ENCODE measurements around the gene LITAF.
A peak's percentile ranks its signal among the peaks of the same experiment; 100 is the strongest.
"Not testable (repeated sequence)": the region's sequence is repeated elsewhere in the genome, so short reads cannot be mapped to it uniquely, and the experiment has no call there.

The LITAF gene

DNA sequence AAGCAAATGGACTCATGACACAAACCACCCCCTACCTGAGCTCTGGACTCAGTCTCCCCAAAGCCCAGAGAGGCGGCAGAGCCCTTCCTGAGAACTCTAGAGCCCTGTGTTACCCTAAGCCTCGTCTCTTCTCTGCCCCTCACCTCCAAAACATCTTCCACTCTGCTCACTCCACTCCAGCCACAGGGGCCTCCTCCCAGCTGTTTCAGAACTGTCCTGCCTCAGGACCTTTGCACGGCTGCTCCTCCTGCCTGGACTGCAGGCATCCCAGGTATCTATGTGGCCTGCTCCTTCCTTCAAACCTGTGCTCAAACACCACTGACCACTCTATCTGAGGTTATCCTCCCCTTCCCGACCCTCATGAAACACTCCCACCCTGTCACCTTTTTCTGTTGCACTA lies 12.9 kb upstream of the LITAF start:
- no peak for DNase-seq (ENCODE audit: low spot score)

DNA sequence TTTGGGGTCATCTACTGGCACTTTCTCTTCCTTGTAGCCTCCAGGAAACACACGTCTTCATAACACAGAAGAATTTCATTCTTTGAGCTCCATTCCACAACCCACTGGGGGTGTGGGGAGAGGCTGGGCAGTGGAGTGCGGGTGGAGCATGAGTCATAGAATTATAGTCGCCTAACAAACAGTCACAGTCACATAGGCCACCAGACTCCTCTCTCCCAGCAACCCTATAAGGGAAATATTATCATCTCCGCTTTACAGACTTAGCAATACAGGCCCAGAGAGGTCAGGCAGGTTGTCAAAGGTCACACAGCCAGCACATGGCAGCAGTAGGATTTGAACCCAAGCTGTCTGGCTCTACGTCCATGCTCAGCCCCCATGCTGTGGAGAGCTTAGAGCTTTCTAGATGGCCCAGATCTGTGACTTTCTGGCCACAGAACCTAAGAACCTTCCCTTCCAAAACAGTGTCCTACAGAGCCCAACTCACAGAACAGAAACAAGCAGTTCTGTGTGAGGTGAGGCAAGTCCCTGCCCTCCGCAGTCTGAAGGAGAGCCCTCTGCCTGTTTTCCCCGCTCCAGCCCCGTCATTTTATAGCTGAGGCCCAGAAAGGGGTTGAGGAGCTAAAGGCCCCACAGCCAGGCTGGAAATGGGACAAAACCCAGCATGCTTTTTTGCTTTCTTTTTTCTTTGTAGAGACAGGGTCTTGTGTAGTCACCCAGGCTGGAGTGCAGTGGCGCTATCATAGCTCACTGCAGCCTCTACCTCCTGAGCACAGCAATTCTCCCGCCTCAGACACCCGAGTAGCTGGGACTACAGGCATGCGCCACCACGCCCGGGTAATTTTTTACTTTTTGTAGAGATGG lies 10.7 kb upstream of the LITAF start:
- no peak for DNase-seq (ENCODE audit: low spot score)

DNA sequence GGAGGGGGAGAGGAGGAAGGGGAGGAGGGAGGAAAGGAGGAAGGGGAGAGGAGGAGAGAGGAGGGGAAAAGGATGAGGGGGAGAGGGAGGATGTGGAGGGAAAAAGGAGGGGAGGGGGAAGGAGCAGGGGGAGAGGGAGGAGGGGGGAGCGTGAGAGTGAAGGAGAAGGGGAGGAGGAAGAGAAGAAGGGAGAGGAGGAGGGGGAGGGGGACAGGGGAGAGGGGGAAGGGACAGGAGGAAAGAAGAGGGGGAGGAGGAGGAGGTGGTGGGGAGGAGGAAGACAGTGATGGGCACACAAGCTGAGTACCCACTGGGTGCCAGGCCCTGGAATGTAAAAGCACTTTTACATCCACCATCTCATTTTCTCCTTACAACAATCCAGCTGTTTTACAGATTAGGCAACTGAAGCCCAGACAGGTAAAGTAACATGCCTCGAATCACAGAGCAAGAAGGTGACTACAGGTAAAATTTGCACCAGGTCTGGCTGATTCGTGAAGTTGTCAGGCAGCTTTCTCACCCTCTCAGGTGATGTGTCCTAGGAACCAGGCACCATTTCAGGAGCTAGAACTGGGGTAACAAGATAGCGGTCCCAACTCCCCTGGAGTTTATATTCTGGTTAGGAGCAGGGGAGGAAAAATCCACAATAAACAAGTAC lies 10.0 kb upstream of the LITAF start:
- DNase-seq (ENCODE audit: low spot score): no peak

DNA sequence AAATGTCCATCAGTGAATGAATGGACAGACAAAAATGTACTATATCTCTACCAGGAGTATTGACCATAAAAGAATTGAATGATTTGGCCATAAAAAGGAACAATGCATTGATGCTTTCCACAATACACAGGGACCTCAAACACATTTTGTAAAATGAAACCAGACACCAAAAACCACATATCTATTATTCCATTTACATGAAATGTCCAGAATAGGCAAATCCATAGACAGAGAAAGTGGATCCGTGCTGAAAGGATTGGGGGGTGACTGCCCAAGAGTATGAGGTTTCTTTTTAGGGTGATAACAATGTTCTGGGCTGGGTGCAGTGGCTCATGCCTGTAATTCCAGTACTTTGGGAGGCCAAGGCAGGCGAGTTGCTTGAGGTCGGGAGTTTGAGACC lies 6.9 kb upstream of the LITAF start:
- no peak for DNase-seq (ENCODE audit: low spot score)

DNA sequence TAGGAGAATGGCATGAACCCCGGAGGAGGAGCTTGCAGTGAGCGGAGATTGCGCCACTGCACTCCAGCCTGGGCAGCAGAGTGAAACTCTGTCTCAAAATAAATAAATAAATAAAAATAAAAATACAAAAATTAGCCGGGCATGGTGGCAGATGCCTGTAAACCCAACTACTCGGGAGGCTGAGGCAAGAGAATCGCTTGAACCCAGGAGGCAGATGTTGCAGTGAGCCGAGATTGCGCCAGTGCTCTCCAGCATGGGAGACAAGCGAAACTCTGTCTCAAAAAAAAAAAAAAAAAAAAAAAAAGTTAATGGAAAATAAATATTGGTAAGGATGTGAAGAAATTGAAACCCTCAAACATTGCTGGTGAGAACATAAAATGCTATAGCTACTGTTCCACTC lies 6.4 kb upstream of the LITAF start:
- not testable (repeated sequence) for DNase-seq (ENCODE audit: low spot score)

DNA sequence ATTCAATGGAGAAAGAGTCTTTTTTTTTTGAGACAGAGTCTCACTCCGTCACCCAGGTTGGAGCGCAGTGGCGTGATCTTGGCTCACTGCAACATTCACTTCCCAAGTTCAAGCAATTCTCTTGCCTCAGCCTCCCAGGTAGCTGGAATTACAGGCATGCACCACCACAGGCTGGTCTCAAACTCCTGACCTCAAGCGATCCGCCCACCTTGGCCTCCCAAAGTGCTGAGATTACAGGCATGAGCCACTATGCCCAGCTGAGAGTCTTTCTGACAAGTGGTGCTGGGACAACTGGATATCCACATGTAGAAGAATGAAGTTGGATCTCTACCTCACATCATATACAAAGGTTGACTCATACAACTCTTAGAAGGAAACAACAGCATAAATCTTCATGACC lies 4.9 kb upstream of the LITAF start:
- not testable (repeated sequence) for DNase-seq (ENCODE audit: low spot score)

DNA sequence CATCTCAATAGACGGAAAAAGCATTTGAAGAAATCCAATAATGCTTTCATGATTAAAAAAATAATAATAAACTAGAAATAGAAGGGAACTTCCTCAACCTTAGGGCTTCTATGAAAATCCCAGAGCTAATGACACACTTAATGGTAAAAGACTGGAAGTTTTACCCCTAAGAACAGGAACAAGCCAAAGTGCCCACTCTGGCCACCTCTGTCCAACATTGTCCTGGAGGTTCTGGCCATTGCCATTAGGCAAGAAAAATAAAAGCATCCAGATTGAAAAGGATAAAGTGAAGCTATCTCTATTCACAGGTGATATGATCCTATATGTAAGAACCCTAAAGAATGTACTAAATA lies 2.5 kb upstream of the LITAF start:
- no peak for DNase-seq (ENCODE audit: low spot score)

DNA sequence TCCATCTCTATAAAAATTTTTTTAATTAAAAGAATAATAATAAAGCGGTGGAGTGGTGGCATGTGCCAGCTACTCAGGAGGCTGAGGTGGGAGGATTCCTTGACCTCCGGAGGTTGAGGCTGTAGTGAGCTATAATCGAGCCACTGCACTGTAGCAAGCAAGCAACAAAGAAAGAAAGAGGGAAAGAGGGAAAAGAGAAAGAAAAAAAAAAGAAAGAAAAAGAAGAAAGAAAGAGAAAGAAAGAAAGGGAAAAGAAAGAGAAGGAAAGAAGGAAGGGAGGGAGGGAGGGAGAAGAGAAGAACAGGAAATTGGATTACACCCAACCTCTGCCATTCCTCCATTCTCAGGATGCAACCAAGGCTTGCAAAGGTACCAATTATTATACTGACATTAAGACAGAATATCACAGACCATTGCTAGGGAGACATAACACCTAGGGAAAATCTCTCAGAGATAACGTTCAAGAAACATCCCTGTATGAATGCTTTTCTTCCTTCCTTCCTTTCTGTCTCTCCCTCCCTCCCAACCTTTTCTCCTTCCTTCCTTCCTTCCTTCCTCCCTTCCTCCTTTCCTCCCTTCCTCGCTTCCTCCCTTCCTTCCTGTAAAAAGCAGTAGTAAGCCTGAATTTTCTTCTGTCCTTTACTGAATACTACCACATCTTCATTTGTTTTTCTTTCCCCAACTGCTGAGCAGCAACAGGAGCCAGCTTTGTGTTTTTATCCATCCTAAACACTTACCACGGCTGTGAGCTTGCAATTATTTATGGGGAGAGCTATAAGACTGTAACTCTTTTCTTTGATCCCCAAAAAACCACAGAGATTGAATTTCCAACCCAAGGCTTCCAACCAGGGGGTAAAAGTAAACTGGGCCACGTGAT lies 1.8 kb upstream of the LITAF start:
- no peak for DNase-seq (ENCODE audit: low spot score)

DNA sequence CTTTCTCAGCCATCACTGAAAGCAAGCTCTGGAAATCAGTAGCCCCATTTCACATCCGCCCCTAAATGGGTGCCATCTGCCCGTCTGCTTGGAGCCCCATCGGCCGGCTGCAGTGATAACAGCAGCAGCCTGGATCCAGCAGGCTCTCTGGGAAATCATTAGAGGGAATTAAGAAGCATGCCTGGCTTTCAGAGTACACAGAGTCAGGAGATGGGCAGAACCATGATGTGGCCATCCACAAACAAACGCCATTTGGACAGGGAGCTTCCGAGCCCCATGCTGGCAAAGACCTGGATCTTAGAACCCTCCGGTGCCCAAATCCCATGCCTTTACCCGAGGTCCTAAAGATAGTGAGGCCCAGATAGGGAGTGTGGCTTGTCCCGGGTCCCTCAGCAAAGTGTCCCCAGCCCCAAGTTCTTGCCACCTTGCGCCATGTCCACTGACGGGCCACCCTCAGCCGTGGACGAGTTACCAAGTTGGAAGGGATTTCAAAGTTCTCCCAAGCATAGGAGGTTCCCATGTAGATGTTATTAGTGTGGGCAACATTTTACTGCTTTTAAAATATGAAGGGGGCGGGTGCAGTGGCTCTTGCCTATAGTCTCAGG lies 1.0 kb upstream of the LITAF start:
- DNase-seq (ENCODE audit: low spot score): no peak

DNA sequence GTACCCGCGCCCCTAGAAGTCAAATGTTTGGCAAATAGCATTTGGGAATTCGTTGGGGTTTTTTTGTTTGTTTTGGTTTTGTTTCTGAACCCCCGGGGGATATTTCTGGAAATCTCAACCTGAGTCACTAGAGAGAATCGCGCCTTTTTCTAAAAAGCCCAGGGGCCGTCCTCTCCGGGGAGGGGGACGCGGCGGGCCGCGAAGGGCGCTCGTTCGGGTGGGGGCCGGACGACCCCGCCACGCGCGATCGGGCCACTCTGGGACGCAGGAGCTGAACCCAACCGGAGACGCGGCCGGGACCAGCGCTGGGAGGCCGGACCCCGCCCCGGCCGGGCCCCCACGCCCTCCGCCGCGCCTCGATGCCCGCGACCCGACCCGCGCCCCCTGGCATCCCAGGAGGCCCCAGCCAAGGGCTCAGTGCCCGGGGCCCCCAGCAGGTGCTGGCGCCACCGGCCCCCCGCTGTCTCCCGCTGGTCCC lies 302 bp downstream of the LITAF start:
- DNase-seq (ENCODE audit: low spot score): no peak

DNA sequence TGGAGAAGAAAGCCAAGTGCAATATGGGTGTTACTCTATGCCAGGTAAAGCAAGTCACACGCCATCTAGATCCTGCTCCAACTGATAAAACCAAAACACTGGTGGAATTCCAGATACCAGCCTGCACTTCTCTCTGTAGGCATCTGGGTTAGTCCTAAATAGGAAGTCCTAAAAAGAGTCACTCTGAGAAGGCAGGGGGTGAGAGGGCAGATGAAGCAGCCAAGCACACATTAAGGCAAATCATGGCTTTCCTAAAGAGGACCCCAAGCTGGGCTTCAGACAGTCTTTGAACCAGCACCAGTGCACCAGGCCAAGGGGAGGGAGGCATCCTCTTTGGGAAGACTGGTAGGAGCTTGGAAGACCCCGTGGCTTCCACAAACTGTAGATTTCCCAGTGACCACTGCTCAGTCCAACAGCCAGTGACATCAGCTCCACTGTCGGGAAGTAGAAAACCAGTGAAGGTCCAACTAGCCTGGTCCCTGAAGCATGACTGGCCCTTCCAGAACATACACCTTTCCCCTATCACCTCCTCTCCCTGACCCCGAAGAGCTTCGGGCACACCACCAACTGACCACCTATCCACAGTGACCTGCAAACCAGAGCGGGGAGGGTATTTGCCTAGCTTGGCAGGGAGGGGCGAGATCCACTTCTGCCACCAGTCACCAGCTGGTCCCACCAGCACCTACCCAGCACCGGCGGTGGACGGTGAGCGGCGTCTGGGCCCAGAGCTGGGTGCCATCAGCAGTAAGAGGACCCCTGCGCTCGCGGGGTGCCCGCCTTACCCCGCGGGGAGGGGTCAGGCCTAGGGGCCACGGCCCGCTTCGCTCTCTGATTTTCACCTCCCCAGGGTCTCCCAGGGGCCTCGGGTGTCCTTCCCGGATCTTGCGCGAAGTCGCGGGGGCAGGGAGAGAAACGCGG lies 1.0 kb downstream of the LITAF start:
- DNase-seq (ENCODE audit: low spot score): no peak

DNA sequence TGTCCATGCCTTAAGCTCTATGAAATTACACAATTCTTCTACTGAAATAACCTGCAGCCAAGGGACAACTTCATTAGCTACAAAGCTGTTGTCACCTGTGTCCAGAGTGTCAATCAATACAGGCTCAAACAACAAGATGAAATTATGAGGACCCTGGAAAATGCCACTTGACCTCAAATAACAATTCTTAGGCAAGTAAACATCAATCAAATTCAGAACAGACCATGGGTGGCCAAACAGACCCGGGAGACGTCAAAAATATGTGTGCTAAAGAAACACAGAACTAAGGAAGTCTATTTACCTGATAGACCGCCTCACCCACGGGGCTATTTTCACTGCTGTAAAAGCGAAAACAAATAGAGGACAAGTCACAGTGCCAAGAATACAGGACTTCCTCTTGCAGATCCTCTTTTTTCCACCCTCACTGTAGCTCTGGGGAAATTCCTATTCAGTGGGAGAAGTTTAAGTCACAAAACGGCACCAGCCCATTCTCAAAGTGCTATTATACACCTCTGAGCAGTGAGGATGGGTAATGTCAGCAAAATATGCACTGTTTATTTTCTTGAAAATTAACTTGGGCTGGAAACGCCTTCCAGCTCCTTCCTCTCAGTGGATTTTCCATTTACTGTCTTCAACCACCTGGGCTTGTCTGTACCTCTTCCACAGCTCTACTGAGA lies 2.7 kb downstream of the LITAF start:
- DNase-seq (ENCODE audit: low spot score): peak; percentile 63

DNA sequence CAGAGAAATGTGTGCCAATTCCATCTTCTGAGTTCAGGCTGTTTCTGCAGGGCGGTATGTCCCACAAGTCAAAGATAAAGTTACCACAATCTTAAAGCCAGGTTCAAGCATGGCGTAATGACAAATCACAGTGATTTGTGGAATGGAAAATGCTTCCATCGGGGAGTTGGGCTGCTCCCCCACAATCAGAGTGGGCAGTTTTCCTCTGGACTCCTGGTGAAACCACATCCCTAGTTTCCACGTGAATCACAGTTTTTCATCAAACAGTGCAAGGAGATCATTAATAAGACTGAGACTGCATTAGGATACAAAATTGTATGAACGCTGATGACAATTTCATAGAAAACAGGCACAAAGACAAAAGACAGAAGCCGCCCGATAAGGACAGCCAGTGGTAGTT lies 3.6 kb downstream of the LITAF start:
- DNase-seq (ENCODE audit: low spot score): no peak

DNA sequence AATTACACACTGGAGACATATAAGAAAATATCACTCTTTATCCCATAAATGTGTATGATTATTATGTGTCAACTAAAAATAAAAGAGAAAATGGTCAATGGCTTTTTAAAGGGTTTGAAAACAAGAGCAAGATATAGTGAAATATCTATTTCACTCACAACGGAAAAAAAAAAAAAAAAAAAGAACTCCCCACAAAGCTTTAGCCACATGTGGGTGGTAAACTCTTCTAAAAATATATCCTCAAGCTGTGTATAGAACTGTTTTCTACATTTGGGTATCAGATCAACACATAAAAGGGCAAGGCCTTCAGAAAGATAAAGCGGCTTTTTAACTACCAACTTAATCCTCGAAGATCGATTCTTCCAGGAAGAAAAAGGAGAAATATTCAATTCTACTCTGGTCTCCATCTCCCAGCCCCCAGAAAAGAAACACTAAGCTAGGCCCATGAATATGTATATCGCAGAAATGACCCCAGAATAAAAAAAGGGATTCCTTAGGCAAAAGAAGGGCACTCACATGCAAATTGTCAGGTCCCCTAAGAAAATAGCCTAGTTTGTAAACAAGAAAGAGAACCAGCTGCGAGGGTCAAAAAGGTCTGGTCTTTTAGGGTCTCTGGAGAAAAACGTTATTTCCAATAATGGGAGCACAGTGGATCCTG lies 4.4 kb downstream of the LITAF start:
- DNase-seq (ENCODE audit: low spot score): no peak

DNA sequence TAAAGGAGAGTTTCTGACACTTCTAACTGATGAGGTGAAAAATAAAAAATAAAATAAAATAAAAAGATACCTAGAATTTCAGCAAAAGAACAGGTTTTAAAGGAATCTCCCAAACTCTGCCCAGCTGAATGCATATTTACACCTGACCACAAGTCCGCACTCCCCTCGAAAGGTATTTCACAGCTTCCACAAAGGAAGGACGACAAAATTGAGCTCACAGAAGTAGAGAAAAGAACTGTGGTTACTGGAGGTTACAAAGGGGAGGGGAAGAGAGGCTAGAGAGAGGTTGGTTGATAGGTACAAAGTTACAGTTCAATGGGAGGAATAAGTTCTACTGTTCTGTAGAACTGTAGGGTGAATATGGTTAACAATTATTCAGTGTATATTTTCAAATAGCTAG lies 5.0 kb downstream of the LITAF start:
- DNase-seq (ENCODE audit: low spot score): no peak

DNA sequence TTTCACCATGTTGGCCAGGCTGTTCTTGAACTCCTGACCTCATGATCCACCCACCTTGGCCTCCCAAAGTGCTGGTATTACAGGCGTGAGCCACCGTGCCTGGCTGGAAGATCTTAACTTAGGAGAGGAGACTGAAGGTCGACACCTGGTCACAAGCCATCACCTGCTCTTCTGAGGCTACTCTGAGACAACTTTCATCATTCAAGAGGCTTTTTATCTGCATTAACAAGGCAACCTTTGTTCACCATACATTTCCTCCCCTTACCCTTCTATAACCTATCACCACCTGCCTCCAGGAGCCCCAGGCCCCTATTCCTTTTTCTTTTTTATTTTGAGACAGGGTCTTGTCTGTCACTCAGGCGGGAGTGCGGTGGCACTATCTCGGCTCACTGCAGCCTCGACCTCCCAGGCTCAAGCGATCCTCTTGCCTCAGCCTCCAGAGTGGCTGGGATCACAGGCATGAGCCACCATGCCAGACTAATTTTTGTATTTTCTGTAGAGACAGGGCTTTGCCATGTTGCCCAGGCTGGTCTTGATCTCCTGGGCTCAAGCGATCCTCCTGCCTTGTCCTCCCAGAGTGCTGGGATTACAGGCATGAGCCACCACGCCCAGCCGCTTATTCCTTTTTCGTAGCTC lies 6.2 kb downstream of the LITAF start:
- no peak for DNase-seq (ENCODE audit: low spot score)

DNA sequence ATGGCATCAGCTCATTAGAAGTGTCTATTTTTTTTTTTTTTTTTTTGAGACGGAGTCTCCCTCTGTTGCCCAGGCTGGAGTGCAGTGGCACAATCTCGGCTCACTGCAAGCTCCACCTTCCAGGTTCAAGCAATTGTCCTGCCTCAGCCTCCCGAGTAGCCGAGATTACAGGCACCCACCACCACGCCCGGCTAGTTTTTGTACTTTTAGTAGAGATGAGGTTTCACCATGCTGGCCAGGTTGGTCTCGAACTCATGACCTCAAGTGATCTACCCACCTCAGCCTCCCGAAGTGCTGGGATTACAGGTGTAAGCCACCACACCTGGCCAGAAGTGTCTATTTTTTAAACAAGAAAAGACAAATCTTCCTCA lies 9.4 kb downstream of the LITAF start:
- DNase-seq (ENCODE audit: low spot score): not testable (repeated sequence)

DNA sequence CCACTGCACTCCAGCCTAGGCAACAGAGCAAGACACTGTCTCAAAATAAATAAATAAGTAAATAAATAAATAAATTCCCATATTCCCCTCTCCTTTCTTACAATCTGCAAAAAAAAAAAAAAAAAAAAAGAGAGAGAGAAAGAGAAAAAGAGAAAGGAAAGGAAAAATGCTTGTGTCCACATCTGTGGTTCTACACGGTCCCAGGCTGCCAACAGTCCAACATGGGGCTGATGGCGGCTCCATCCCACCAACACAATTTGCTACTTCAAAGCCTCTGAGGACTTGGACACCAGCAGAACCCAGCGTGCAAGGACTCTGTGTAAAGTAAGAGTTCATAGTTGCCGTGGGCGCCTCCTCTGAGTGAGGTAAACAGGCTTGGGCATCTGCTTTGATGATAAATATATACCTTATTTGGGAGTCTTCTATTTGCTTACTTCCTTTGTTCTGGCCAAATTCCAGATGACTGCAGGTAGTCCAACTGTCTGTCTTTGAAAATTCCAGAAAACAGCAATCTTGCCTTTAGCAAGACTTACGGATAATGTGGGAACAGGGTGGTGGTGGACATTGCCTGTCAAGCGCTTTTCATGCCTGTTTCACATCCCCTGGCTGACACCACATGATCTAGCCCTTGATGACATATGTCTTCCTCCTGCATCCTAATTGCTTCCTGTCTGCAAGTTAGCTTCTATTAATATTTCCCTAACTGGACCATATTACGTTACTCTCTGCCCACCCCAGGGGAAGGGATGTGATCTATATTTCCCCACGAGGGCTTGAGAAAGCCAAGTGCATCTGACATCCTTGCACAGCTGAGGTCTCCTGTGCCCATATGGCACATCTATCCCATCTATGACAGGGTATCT lies 10.1 kb downstream of the LITAF start:
- peak; percentile 62 for DNase-seq (ENCODE audit: low spot score)

DNA sequence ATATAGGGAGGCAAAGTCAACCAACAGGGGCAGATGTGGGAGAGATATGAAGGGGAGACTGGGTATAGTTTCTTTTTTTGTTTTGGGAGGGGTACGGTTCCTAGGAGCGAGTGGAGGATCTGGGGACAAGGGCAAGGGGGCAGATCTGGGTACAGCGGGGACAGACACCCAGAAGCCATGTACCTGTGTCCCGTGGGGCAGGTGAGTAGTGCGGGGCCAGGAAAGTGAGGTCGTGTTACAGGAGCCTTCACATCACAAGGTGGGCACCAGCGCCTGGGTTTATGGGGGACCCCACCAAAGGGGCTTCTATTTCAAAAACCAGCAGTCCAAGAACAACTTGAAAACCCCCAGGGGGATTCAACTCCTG lies 11.5 kb downstream of the LITAF start:
- no peak for DNase-seq (ENCODE audit: low spot score)
